K562 (cell line): ENCODE measurements around the gene ZNF35. TPM values are rescaled to one million over a fixed set of nuclear protein-coding genes. Genes with fewer than 3 reads are reported as not detected.

ENCODE experiments used
- ATAC-seq: fragments of 200-7000 bp; cut with Tn5 transposase; 3 replicates; pipeline ENCODE4 v1.9.1; 2020; ENCODE audit warnings: moderate library complexity
- BruUV-seq: library from RNA; stranded (reverse); fragments of 400-500 nt; replicated peaks from 2 replicates; lab custom pipeline; 2021; lab: Mats Ljungman, UMichigan
- CTCF ChIA-PET: fragments of 300-600 bp; formaldehyde crosslinking; extraction: SDS; loops from one replicate; lab custom pipeline; 2021; ENCODE audit warnings: low intra/inter-chr PET ratio; lab: Yijun Ruan, JAX
- POLR2A ChIA-PET: fragments of 300-600, 350-650 bp; sonication (Branson Sonifier 250); formaldehyde crosslinking; extraction: SDS; loops from one replicate; lab custom pipeline; 2021; ENCODE audit warnings: antibody characterized with exemption, inconsistent platforms; lab: Yijun Ruan, JAX
- DNase-seq, 4 experiments: peaks; one replicate each; pipeline versions ENCODE4 v3.0.0 to v3.0.0-alpha.2; 2011 to 2018; ENCODE audit warnings: low spot score in 3 of 4, mixed read lengths in 3 of 4; ENCODE audit errors: extremely low read depth in 1 of 4
- FAIRE-seq: peaks from 2 replicates; lab custom pipeline; 2011; peaks lifted over from hg19 to GRCh38; lab: Jason Lieb, UNC
- H2AFZ ChIP-seq: 2 replicates; pipeline ENCODE4 v1.6.0; 2011; ENCODE audit warnings: low read depth, low read length, control low read depth, inconsistent platforms
- H3K27ac ChIP-seq: fragments of 200-600 bp; 3 replicates; pipeline ENCODE4 v1.8.0; 2011; ENCODE audit warnings: low read depth, mild to moderate bottlenecking, control low read depth, inconsistent platforms, low read length, moderate library complexity, mixed read lengths; ENCODE audit errors: extremely low read depth
- H3K27me3 ChIP-seq, 2 experiments: fragments of 300-600 bp in 1 of 2; 2 replicates in 1 of 2; 3 replicates in 1 of 2; pipeline versions ENCODE4 v1.6.0 to v1.8.0; 2011; ENCODE audit warnings: inconsistent platforms in 2 of 2, low read length in 2 of 2, mild to moderate bottlenecking in 1 of 2, mixed read lengths in 1 of 2, moderate library complexity in 1 of 2; ENCODE audit not compliant: control insufficient read depth in 2 of 2, insufficient read depth in 2 of 2
- H3K36me3 ChIP-seq: fragments of 300-600 bp; 3 replicates; pipeline ENCODE4 v1.8.0; 2011; ENCODE audit warnings: mild to moderate bottlenecking, low read length, inconsistent platforms; ENCODE audit not compliant: control insufficient read depth, insufficient read depth
- H3K4me1 ChIP-seq, 2 experiments: fragments of 200-600 bp in 1 of 2; replicated peaks in 1 of 2; 2 replicates in 1 of 2; 3 replicates in 1 of 2; pipeline versions ENCODE4 v1.5.1 to v1.8.0; 2011; ENCODE audit warnings: inconsistent platforms in 2 of 2, low read length in 2 of 2, mild to moderate bottlenecking in 1 of 2, mixed read lengths in 1 of 2, moderate library complexity in 1 of 2; ENCODE audit not compliant: control insufficient read depth in 2 of 2, insufficient read depth in 2 of 2
- H3K4me2 ChIP-seq: 2 replicates; pipeline ENCODE4 v1.6.1; 2011; ENCODE audit warnings: low read length, control low read depth, inconsistent platforms, mixed read lengths; ENCODE audit not compliant: insufficient read depth
- H3K4me3 ChIP-seq: fragments of 200-600 bp; sonication (generic), shearing (Covaris generic); 2 replicates; pipeline ENCODE4 v1.5.1; 2016; ENCODE audit warnings: control low read depth, inconsistent platforms
- H3K79me2 ChIP-seq: fragments of 200-600 bp; 3 replicates; pipeline ENCODE4 v1.8.0; 2011; ENCODE audit warnings: low read length, inconsistent platforms; ENCODE audit not compliant: control insufficient read depth, insufficient read depth
- H3K9ac ChIP-seq, 2 experiments: 2 replicates each; pipeline versions ENCODE4 v1.6.0 to v1.6.1; 2011; ENCODE audit warnings: low read depth in 2 of 2, low read length in 2 of 2, control low read depth in 1 of 2, inconsistent platforms in 1 of 2, mild to moderate bottlenecking in 1 of 2, mixed read lengths in 1 of 2; ENCODE audit not compliant: insufficient read depth in 1 of 2
- H3K9me1 ChIP-seq: one replicate; pipeline ENCODE4 v1.6.0; 2011; ENCODE audit warnings: inconsistent platforms, mild to moderate bottlenecking, low read length, moderate library complexity; ENCODE audit not compliant: control insufficient read depth, insufficient read depth
- H3K9me3 ChIP-seq: replicated peaks from 2 replicates; pipeline ENCODE4 v1.5.1; 2011; ENCODE audit warnings: low read depth, low read length, inconsistent platforms; ENCODE audit not compliant: control insufficient read depth, insufficient read depth
- H4K20me1 ChIP-seq: replicated peaks from 2 replicates; pipeline ENCODE4 v1.6.1; 2011; ENCODE audit warnings: low read length, inconsistent platforms, mixed read lengths; ENCODE audit not compliant: control insufficient read depth, insufficient read depth
- CBX1 ChIP-seq: sonication (generic); IDR thresholded peaks from 2 replicates; pipeline ENCODE4 v1.6.1; 2016; ENCODE audit warnings: antibody characterized with exemption, low read depth, mild to moderate bottlenecking
- HNRNPUL1 ChIP-seq: fragments of 200-400 bp; formaldehyde crosslinking; IDR thresholded peaks from 2 replicates; pipeline ENCODE4 v1.6.1; 2017; ENCODE audit warnings: low read length
- NFXL1 ChIP-seq: fragments of 450-650 bp; formaldehyde crosslinking; IDR thresholded peaks from 2 replicates; pipeline ENCODE4 v1.4.0; 2021; ENCODE audit warnings: mild to moderate bottlenecking
- RCOR1 ChIP-seq, 2 experiments: IDR thresholded peaks; 2 replicates each; pipeline ENCODE4 v1.6.1; 2012; ENCODE audit warnings: low read depth in 2 of 2, low read length in 2 of 2, borderline replicate concordance in 1 of 2, improper control_type of control experiment in 1 of 2
- SETDB1 ChIP-seq: IDR thresholded peaks from one replicate; pipeline ENCODE4 v1.6.1; 2012; ENCODE audit warnings: low read length, control low read depth, inconsistent platforms
- SUPT5H ChIP-seq: fragments of 450-650 bp; IDR thresholded peaks from 2 replicates; pipeline ENCODE4 v1.6.1; 2016
- TBL1XR1 ChIP-seq, 2 experiments: IDR thresholded peaks; 2 replicates each; pipeline ENCODE4 v1.6.1; 2012; ENCODE audit warnings: improper control_type of control experiment in 2 of 2, low read length in 2 of 2, mild to moderate bottlenecking in 1 of 2
- YBX1 ChIP-seq: fragments of 450-650 bp; IDR thresholded peaks from 2 replicates; pipeline ENCODE4 v1.7.1; 2016; ENCODE audit warnings: mild to moderate bottlenecking
- ZBED1 ChIP-seq: IDR thresholded peaks from 2 replicates; pipeline ENCODE4 v1.6.1; 2014
- ZBTB17 ChIP-seq: fragments of 450-650 bp; formaldehyde crosslinking; IDR thresholded peaks from 2 replicates; pipeline ENCODE4 v1.4.0; 2020; ENCODE audit warnings: mild to moderate bottlenecking
- ZNF408 ChIP-seq: fragments of 250-450 bp; sonication (Bioruptor Pico); IDR thresholded peaks from 2 replicates; pipeline ENCODE4 v1.4.0; 2020; ENCODE audit warnings: low read depth, mild to moderate bottlenecking, moderate library complexity
- WGBS: fragments of 100-300 bp; shearing (Covaris generic); methylation state at CpG from one replicate; pipeline ENCODE4 v1.1.6; 2016; ENCODE audit warnings: low coverage, mixed read lengths; ENCODE audit not compliant: insufficient coverage; ENCODE audit errors: missing lambda C conversion rate; 5-methylcytosine and 5-hydroxymethylcytosine counted together
- in situ Hi-C: fragments of 300-500 bp; cut with MboI; formaldehyde crosslinking; loops from 4 replicates; pipeline ENCODE4 v1.15.0; 2018; ENCODE audit warnings: inconsistent platforms, mixed read lengths
- intact Hi-C: fragments of 100-400 bp; cut with micrococcal nuclease; formaldehyde crosslinking; loops from 2 replicates; pipeline ENCODE4 v1.14.2; 2022
- polyA plus RNA-seq, 8 experiments: library from polyadenylated mRNA; depleted of rRNA in 4 of 8; stranded (reverse) in 5 of 8; unstranded in 3 of 8; fragments of >200 nt; fragmentation: Nextera tagmentation in 2 of 8; fragmentation: Illumina TruSeq in 1 of 8; extraction: Ambion mirVana in 2 of 8; extraction: Trizol in 1 of 8; gene quantifications; 2 replicates each; pipeline versions ENCODE4 v1.2.1 to v1.2.3, GENCODE V29; 2011 to 2014; ENCODE audit warnings: inconsistent platforms in 1 of 8, missing spikeins in 1 of 8
- total RNA-seq, 7 experiments: library from RNA; depleted of rRNA in 6 of 7; stranded (reverse); fragments of >200 nt in 6 of 7; fragmentation: Illumina TruSeq in 2 of 7; extraction: Trizol in 2 of 7; gene quantifications; 2 replicates each; pipeline versions ENCODE4 v1.2.1 to v1.2.3, GENCODE V29; 2011 to 2021; ENCODE audit warnings: low replicate concordance in 1 of 7
- TF ChIP-seq, protein P1 (sequence below): fragments of 450-650 bp; formaldehyde crosslinking; conservative IDR thresholded peaks from 2 replicates; pipeline ENCODE4 v1.4.0; 2022; ENCODE audit warnings: mild to moderate bottlenecking, missing genetic modification characterization
- TF ChIP-seq, protein P2 (sequence below): sonication (generic); formaldehyde crosslinking; IDR thresholded peaks from 2 replicates; pipeline ENCODE4 v1.8.1; 2023; ENCODE audit warnings: mild to moderate bottlenecking, missing genetic modification reagents
- TF ChIP-seq, protein P3 (sequence below): fragments of 250-450 bp; sonication (Bioruptor Pico); IDR thresholded peaks from 2 replicates; pipeline ENCODE4 v1.5.0; 2021
- TF ChIP-seq, protein P4 (sequence below): fragments of 200-800 bp; sonication (Bioruptor generic); IDR thresholded peaks from 2 replicates; pipeline ENCODE4 v1.6.1; 2016; ENCODE audit warnings: missing genetic modification characterization, missing compliant biosample characterization

Gene ZNF35
- total and polyA plus RNA-seq, 9 of the 15 experiments (the other 6 are each of a cell fraction or from before 2014, with no cell fraction given), result 8.0 to 18.2 (median 14.8) TPM

DNA sequence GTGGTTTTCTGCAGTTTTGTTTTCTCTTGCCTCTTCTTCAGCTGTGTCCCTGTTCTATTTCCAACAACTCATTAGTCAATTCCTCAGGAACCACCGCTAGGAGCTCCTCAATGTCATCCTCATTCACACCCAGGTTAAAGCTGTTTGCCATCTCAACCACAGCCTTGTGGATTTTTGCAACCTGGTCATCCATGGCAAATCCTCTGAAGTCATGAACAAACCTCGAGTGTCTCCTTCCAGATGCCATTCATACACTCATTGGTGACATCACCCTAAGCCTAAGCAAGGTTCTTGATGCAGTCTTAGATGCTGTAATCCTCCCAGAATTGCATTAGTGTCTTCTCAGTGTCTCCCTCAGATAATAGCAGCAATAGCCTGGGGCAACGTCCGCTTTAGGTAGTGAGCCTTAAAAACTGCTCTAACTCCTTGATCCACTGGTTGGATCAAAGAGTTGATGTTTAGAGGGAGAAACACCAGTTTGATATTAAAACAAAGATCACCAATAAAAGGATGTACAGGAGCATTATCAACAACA is 32.5 kb downstream of the ZNF35 start:
- ATAC-seq (no peak), DNase-seq (no peak), FAIRE-seq (no peak)
- CTCF ChIA-PET, result no interaction called here
- Histone ChIP-seq H3K9me1 (no peaks in the 10 kb centered on the region), H3K9me3 (peaks cover 3% of the 10 kb centered on the region; the same call in 1 of the 2 replicates), H4K20me1 (no peaks in the 10 kb centered on the region), H3K79me2 (no peaks in the 10 kb centered on the region), H3K9ac (no peak overlapping the region), H3K4me3 (no peak overlapping the region), H3K27me3 (peaks cover 3 to 10% of the 10 kb centered on the region in 2 experiments; a peak in 4 of 5 replicates), H2AFZ (no peak overlapping the region), H3K27ac (no peak overlapping the region), H3K4me2 (no peak overlapping the region), H3K4me1 (peaks cover 0 to 5% of the 10 kb centered on the region in 2 experiments; a peak in 1 of 5 replicates), H3K36me3 (no peaks in the 10 kb centered on the region)
- intact Hi-C loops, result no loop called here
- no TSS peak for BruUV-seq
- POLR2A ChIA-PET, result interaction anchor here (0.6 to 1.8 kb wide), 3 partner anchors 15 to 21 kb away, joined by 3 to 4 read pairs (median 3); no protein-coding TSS in a partner anchor
- in situ Hi-C loops, result no loop called here
- 5% methylated on average over 4 of the region's 4 CpGs for WGBS
- TF ChIP-seq ZBTB17 (CRISPR knock-in tag) (no peak), HNRNPUL1 (no peak), YBX1 (no peak), SETDB1 (no peak), CBX1 (no peak), SUPT5H (no peak), NFXL1 (CRISPR knock-in tag) (no peak), RCOR1 (IDR thresholded peaks at IDR 0.05; ENCODE audit: borderline replicate concordance in 1 of 2, low read depth in 2 of 2, low read length in 2 of 2) (no peak), TBL1XR1 (IDR thresholded peaks at IDR 0.05; ENCODE audit: low read length in 2 of 2) (no peak), ZNF408 (CRISPR knock-in tag) (no peak), ZBED1 (no peak)
- TF ChIP-seq, protein P1, sequence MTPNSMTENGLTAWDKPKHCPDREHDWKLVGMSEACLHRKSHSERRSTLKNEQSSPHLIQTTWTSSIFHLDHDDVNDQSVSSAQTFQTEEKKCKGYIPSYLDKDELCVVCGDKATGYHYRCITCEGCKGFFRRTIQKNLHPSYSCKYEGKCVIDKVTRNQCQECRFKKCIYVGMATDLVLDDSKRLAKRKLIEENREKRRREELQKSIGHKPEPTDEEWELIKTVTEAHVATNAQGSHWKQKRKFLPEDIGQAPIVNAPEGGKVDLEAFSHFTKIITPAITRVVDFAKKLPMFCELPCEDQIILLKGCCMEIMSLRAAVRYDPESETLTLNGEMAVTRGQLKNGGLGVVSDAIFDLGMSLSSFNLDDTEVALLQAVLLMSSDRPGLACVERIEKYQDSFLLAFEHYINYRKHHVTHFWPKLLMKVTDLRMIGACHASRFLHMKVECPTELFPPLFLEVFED (CRISPR knock-in tag), result no peak
- TF ChIP-seq, protein P2, sequence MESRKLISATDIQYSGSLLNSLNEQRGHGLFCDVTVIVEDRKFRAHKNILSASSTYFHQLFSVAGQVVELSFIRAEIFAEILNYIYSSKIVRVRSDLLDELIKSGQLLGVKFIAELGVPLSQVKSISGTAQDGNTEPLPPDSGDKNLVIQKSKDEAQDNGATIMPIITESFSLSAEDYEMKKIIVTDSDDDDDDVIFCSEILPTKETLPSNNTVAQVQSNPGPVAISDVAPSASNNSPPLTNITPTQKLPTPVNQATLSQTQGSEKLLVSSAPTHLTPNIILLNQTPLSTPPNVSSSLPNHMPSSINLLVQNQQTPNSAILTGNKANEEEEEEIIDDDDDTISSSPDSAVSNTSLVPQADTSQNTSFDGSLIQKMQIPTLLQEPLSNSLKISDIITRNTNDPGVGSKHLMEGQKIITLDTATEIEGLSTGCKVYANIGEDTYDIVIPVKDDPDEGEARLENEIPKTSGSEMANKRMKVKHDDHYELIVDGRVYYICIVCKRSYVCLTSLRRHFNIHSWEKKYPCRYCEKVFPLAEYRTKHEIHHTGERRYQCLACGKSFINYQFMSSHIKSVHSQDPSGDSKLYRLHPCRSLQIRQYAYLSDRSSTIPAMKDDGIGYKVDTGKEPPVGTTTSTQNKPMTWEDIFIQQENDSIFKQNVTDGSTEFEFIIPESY (CRISPR knock-in tag), result no peak
- TF ChIP-seq, protein P3, sequence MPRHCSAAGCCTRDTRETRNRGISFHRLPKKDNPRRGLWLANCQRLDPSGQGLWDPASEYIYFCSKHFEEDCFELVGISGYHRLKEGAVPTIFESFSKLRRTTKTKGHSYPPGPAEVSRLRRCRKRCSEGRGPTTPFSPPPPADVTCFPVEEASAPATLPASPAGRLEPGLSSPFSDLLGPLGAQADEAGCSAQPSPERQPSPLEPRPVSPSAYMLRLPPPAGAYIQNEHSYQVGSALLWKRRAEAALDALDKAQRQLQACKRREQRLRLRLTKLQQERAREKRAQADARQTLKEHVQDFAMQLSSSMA (CRISPR knock-in tag), result no peak
- TF ChIP-seq, protein P4, sequence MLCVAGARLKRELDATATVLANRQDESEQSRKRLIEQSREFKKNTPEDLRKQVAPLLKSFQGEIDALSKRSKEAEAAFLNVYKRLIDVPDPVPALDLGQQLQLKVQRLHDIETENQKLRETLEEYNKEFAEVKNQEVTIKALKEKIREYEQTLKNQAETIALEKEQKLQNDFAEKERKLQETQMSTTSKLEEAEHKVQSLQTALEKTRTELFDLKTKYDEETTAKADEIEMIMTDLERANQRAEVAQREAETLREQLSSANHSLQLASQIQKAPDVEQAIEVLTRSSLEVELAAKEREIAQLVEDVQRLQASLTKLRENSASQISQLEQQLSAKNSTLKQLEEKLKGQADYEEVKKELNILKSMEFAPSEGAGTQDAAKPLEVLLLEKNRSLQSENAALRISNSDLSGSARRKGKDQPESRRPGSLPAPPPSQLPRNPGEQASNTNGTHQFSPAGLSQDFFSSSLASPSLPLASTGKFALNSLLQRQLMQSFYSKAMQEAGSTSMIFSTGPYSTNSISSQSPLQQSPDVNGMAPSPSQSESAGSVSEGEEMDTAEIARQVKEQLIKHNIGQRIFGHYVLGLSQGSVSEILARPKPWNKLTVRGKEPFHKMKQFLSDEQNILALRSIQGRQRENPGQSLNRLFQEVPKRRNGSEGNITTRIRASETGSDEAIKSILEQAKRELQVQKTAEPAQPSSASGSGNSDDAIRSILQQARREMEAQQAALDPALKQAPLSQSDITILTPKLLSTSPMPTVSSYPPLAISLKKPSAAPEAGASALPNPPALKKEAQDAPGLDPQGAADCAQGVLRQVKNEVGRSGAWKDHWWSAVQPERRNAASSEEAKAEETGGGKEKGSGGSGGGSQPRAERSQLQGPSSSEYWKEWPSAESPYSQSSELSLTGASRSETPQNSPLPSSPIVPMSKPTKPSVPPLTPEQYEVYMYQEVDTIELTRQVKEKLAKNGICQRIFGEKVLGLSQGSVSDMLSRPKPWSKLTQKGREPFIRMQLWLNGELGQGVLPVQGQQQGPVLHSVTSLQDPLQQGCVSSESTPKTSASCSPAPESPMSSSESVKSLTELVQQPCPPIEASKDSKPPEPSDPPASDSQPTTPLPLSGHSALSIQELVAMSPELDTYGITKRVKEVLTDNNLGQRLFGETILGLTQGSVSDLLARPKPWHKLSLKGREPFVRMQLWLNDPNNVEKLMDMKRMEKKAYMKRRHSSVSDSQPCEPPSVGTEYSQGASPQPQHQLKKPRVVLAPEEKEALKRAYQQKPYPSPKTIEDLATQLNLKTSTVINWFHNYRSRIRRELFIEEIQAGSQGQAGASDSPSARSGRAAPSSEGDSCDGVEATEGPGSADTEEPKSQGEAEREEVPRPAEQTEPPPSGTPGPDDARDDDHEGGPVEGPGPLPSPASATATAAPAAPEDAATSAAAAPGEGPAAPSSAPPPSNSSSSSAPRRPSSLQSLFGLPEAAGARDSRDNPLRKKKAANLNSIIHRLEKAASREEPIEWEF (CRISPR knock-in tag), result no peak
